ENCODE results near the gene ARL6IP4.

The ARL6IP4 gene

GRCh38 chr12:122991623-122992275, 11.3 kb downstream of the ARL6IP4 start:
- Histone ChIP-seq H3K36me3 (ENCODE audit: control insufficient read depth, insufficient read depth, low read length) (no peaks in the 10 kb centered on the region), H3K4me3 (ENCODE audit: insufficient read depth, low read depth, low read length) (no peak overlapping the region), H3K27me3 (ENCODE audit: control insufficient read depth, insufficient read depth, low read length, poor library complexity, severe bottlenecking) (no peaks in the 10 kb centered on the region), H3K9me3 (ENCODE audit: control insufficient read depth, low read length) (no peaks in the 10 kb centered on the region), H3K27ac (ENCODE audit: insufficient read depth, low read depth, low read length, poor library complexity, severe bottlenecking) (no peak overlapping the region), H3K4me1 (ENCODE audit: control insufficient read depth, insufficient read depth, low read length) (no peaks in the 10 kb centered on the region)
- 90 to 91% methylated on average over 27 of the region's 27 CpGs for whole genome bisulfite sequencing, 2 experiments

GRCh38 chr12:122992386-122992785, 11.9 kb downstream of the ARL6IP4 start:
- no peaks in the 10 kb centered on the region for H3K36me3 ChIP-seq (ENCODE audit: control insufficient read depth, insufficient read depth, low read length)
- no peaks in the 10 kb centered on the region for H3K4me1 ChIP-seq (ENCODE audit: control insufficient read depth, insufficient read depth, low read length)
- no peak overlapping the region for H3K27ac ChIP-seq (ENCODE audit: insufficient read depth, low read depth, low read length, poor library complexity, severe bottlenecking)
- H3K9me3 ChIP-seq (ENCODE audit: control insufficient read depth, low read length) = no peaks in the 10 kb centered on the region
- no peak overlapping the region for H3K4me3 ChIP-seq (ENCODE audit: insufficient read depth, low read depth, low read length)
- 90% methylated on average over 19 of the region's 19 CpGs for WGBS, 2 experiments
- no peaks in the 10 kb centered on the region for H3K27me3 ChIP-seq (ENCODE audit: control insufficient read depth, insufficient read depth, low read length, poor library complexity, severe bottlenecking)

GRCh38 chr12:122994140-122994675, 13.7 kb downstream of the ARL6IP4 start:
- no peaks in the 10 kb centered on the region for H3K9me3 ChIP-seq (ENCODE audit: control insufficient read depth, low read length)
- WGBS, 2 experiments = 94 to 95% methylated on average over 10 of the region's 10 CpGs
- no peak overlapping the region for H3K4me3 ChIP-seq (ENCODE audit: insufficient read depth, low read depth, low read length)
- no peak overlapping the region for H3K27ac ChIP-seq (ENCODE audit: insufficient read depth, low read depth, low read length, poor library complexity, severe bottlenecking)
- H3K36me3 ChIP-seq (ENCODE audit: control insufficient read depth, insufficient read depth, low read length) = no peaks in the 10 kb centered on the region
- no peaks in the 10 kb centered on the region for H3K4me1 ChIP-seq (ENCODE audit: control insufficient read depth, insufficient read depth, low read length)
- H3K27me3 ChIP-seq (ENCODE audit: control insufficient read depth, insufficient read depth, low read length, poor library complexity, severe bottlenecking) = no peaks in the 10 kb centered on the region

- WGBS, 2 experiments = 93 to 95% methylated on average over 13 of the region's 13 CpGs
- no peak overlapping the region for H3K4me3 ChIP-seq (ENCODE audit: insufficient read depth, low read depth, low read length)
- H3K27me3 ChIP-seq (ENCODE audit: control insufficient read depth, insufficient read depth, low read length, poor library complexity, severe bottlenecking) = no peaks in the 10 kb centered on the region
- no peaks in the 10 kb centered on the region for H3K4me1 ChIP-seq (ENCODE audit: control insufficient read depth, insufficient read depth, low read length)
- H3K9me3 ChIP-seq (ENCODE audit: control insufficient read depth, low read length) = no peaks in the 10 kb centered on the region
- no peak overlapping the region for H3K27ac ChIP-seq (ENCODE audit: insufficient read depth, low read depth, low read length, poor library complexity, severe bottlenecking)
- H3K36me3 ChIP-seq (ENCODE audit: control insufficient read depth, insufficient read depth, low read length) = no peaks in the 10 kb centered on the region
These were observed 14.5 kb downstream of the ARL6IP4 start for GRCh38 chr12:122994781-122995502.

GRCh38 chr12:122995503-122996187, 15.2 kb downstream of the ARL6IP4 start:
- H3K4me3 ChIP-seq (ENCODE audit: insufficient read depth, low read depth, low read length) = no peak overlapping the region
- H3K27ac ChIP-seq (ENCODE audit: insufficient read depth, low read depth, low read length, poor library complexity, severe bottlenecking) = no peak overlapping the region
- no peaks in the 10 kb centered on the region for H3K27me3 ChIP-seq (ENCODE audit: control insufficient read depth, insufficient read depth, low read length, poor library complexity, severe bottlenecking)
- 93% methylated on average over 20 of the region's 20 CpGs for WGBS, 2 experiments
- H3K36me3 ChIP-seq (ENCODE audit: control insufficient read depth, insufficient read depth, low read length) = no peaks in the 10 kb centered on the region
- H3K4me1 ChIP-seq (ENCODE audit: control insufficient read depth, insufficient read depth, low read length) = no peaks in the 10 kb centered on the region
- H3K9me3 ChIP-seq (ENCODE audit: control insufficient read depth, low read length) = no peaks in the 10 kb centered on the region

GRCh38 chr12:122996188-122996601, 15.7 kb downstream of the ARL6IP4 start:
- Histone ChIP-seq H3K36me3 (ENCODE audit: control insufficient read depth, insufficient read depth, low read length) (no peaks in the 10 kb centered on the region), H3K9me3 (ENCODE audit: control insufficient read depth, low read length) (no peaks in the 10 kb centered on the region), H3K4me1 (ENCODE audit: control insufficient read depth, insufficient read depth, low read length) (no peaks in the 10 kb centered on the region), H3K27me3 (ENCODE audit: control insufficient read depth, insufficient read depth, low read length, poor library complexity, severe bottlenecking) (no peaks in the 10 kb centered on the region), H3K4me3 (ENCODE audit: insufficient read depth, low read depth, low read length) (no peak overlapping the region), H3K27ac (ENCODE audit: insufficient read depth, low read depth, low read length, poor library complexity, severe bottlenecking) (no peak overlapping the region)
- WGBS, 2 experiments = 93 to 94% methylated on average over 7 of the region's 7 CpGs

GRCh38 chr12:122996621-122997342, 16.3 kb downstream of the ARL6IP4 start:
- Histone ChIP-seq H3K36me3 (ENCODE audit: control insufficient read depth, insufficient read depth, low read length) (no peaks in the 10 kb centered on the region), H3K27ac (ENCODE audit: insufficient read depth, low read depth, low read length, poor library complexity, severe bottlenecking) (no peak overlapping the region), H3K9me3 (ENCODE audit: control insufficient read depth, low read length) (no peaks in the 10 kb centered on the region), H3K4me3 (ENCODE audit: insufficient read depth, low read depth, low read length) (no peak overlapping the region), H3K27me3 (ENCODE audit: control insufficient read depth, insufficient read depth, low read length, poor library complexity, severe bottlenecking) (no peaks in the 10 kb centered on the region), H3K4me1 (ENCODE audit: control insufficient read depth, insufficient read depth, low read length) (no peaks in the 10 kb centered on the region)
- 94 to 95% methylated on average over 16 of the region's 16 CpGs for WGBS, 2 experiments

- no peak overlapping the region for H3K4me3 ChIP-seq (ENCODE audit: insufficient read depth, low read depth, low read length)
- H3K36me3 ChIP-seq (ENCODE audit: control insufficient read depth, insufficient read depth, low read length) = no peaks in the 10 kb centered on the region
- no peak overlapping the region for H3K27ac ChIP-seq (ENCODE audit: insufficient read depth, low read depth, low read length, poor library complexity, severe bottlenecking)
- H3K9me3 ChIP-seq (ENCODE audit: control insufficient read depth, low read length) = no peaks in the 10 kb centered on the region
- H3K4me1 ChIP-seq (ENCODE audit: control insufficient read depth, insufficient read depth, low read length) = no peaks in the 10 kb centered on the region
- 94 to 96% methylated on average over 25 of the region's 25 CpGs for WGBS, 2 experiments
- H3K27me3 ChIP-seq (ENCODE audit: control insufficient read depth, insufficient read depth, low read length, poor library complexity, severe bottlenecking) = no peaks in the 10 kb centered on the region
These were observed 17.1 kb downstream of the ARL6IP4 start for GRCh38 chr12:122997343-122998250.

- 90 to 92% methylated on average over 4 of the region's 4 CpGs for WGBS, 2 experiments
These were observed 17.8 kb downstream of the ARL6IP4 start for GRCh38 chr12:122998316-122998715.

More at GRCh38 chr12:122998316-122998715, 17.8 kb downstream of the ARL6IP4 start:
- Histone ChIP-seq H3K4me1 (ENCODE audit: control insufficient read depth, insufficient read depth, low read length) (no peaks in the 10 kb centered on the region), H3K27ac (ENCODE audit: insufficient read depth, low read depth, low read length, poor library complexity, severe bottlenecking) (no peak overlapping the region), H3K27me3 (ENCODE audit: control insufficient read depth, insufficient read depth, low read length, poor library complexity, severe bottlenecking) (no peaks in the 10 kb centered on the region), H3K9me3 (ENCODE audit: control insufficient read depth, low read length) (no peaks in the 10 kb centered on the region), H3K36me3 (ENCODE audit: control insufficient read depth, insufficient read depth, low read length) (no peaks in the 10 kb centered on the region), H3K4me3 (ENCODE audit: insufficient read depth, low read depth, low read length) (no peak overlapping the region)
